ENCODE data around the gene MMP24OS.

The MMP24OS gene

DNA sequence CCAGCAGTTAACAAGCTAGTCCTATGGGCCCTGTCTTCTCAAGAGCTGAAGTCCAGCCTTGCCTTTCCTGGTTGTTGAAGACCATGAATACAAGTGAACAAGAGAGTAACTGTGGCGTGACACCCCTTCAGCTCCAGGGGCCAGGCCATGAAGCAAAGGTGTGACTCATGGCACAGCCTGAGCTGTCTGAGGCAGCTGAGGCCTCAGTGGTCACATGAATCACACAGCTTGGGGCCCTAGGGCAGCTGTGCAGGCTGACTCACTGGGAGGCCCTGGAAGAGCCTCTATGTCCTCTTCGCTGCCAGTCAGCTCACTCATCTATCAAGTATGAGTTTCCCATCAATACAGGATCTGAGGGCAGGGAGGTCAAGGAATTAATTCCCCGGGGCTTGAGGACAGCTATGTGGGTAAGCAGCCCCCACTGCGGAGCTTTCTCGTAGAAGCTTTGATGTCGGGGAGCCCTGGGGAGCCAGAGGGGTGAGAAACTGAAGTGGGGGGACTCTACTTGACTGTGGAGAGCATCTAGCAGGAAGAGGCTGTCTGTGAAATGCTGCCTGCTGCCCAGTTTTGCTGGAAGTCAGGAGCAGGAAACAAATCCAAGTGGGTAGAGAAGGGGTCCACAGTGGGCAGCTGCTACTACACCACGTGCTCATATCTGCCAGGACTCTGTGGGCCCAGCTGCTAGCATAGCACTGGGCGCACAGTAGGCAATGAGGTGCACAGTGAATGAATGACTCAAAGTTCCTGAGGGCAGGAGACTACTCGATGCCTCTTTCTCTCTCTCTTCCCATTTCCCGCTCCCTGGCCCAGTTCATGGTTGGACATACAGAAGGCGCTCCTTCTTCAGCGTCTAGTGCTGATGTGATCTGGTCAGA, 28.0 kb upstream of the MMP24OS start:
- no peak for DNase-seq

GRCh38 chr20:35304956-35305355, 27.0 kb upstream of the MMP24OS start:
- DNase-seq, result no peak

DNA sequence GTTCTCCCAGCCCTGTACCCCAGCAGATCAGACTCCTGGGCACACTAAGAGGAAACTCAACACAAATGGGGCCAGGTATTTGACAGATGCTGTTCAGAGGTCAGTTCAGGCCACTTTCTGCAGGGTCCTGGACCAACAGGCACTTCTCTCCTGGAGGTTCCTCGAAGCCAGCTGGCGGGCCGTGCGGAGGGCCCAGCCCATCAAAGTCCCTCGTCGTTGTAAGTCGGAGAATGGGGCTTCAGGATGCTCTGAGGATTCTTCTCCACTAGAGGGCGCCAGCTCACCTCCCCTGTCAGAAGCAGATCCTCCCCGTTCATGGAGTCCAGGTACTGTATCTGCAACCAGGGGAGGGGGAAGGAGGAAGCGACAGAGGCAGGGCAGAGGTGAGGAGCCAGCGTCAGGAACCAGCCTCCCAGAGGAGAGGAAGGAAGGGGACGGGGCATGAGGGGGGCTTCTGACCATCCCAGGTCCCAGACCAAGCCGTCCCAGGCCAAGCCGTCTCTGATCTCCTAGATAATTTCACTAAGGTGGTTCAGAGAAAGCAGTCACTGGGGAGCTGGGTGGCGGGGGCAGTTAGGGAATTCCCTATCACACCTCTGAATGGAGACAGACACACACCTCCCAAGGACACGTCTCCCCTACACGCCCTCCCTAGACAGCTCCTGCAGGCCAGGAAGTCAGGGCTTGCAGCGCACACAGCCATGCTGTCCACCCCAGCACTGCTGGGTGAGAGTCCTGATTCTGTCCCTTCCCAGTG, 26.0 kb upstream of the MMP24OS start:
- DNase-seq, result peak; percentile 33

DNA sequence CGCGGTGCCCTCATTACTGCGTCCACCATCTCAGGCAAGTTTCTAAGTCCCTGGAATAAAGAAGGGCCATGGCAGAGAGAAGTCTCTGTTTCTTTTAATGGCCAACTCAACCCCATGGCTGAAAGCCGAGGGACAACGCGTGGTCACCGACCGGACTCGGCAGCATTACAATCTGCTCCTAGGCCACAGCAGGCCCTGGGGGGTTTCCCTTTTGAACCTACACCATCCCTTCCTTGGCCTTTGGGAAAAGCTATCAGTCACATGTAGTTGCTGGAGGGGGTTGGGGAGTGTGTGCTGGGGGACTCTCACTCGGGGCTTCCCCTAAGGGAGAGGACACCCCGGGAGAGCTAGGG, 25.4 kb upstream of the MMP24OS start:
- no peak for DNase-seq

DNA sequence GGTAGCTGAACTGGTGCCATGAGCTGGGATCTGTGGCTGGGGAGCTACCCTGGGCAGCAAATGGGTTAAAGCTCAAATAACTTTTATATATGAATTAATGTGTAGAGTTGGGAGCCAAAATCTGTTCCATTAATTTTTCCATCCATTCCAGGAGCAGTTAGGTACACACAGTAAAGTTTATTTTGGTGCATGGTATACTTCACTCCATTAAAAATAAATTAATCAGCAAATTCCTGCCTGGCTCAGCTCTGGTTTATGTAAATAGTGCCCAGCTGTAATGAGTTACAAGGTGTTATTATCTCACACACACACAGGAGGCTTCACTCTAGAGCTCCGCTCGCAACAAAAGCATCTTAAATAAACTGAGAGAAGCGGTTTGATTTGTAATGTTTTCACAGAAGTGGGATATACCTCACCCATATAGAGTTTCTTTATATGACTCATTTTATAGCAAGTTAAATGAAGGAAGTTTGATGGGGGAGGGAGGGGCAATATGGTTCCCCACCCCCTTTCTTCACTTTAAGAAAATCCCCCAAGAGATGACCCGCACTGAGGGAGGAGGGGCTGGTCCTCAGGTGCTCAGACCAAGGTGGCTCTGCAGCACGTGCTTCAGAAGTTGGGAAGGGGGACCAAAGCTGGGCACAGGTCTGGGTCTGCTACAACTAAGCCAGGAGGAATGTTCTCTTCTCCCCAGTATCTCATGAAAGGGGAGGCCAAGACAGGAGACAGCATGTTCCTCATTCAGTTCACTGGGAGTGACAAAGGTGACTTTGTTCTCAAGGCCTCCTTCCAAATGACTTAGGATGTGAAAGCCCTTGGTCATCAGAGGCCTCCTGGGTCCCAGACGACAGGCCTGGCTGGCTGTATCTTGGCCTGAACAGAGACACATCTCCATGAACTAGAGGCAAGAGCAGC, 24.8 kb upstream of the MMP24OS start:
- DNase-seq, result no peak

GRCh38 chr20:35301426-35301825, 23.5 kb upstream of the MMP24OS start:
- DNase-seq, result no peak

DNA sequence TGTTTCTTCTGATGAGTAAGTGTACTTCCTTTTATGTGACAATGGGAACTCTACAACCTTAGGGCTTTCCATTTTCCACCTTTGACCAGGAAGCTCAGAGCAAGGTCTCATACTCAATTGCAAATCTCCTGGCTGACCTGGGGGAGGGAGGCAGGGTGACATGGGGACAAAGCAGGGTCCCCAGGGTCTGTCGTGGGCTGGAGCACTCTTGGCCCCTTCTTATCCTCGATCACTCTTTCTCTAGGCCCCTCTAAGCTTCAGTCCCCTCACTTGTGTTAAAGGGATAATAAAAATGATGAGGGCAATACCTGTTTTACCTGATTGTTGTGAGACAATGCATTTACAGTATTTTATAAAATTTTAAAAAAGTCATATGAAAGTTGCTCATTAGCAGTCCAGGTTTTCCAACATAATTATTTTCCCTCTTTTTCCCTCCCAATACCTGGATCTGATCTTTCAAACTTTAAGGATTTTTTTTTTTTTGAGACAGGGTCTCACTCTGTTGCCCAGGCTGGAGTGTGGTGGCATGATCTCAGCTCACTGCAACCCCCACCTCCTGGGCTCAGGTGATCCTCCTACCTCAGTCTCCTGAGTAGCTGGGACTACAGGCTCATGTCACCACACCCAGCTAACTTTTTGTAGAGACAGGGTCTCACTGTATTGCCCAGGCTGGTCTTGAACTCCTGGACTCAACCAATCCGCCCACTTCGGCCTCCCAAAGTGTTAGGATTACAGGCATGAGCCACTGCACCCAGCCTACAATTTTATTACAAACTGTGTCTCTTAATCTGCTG, 22.7 kb upstream of the MMP24OS start:
- DNase-seq, result no peak

DNA sequence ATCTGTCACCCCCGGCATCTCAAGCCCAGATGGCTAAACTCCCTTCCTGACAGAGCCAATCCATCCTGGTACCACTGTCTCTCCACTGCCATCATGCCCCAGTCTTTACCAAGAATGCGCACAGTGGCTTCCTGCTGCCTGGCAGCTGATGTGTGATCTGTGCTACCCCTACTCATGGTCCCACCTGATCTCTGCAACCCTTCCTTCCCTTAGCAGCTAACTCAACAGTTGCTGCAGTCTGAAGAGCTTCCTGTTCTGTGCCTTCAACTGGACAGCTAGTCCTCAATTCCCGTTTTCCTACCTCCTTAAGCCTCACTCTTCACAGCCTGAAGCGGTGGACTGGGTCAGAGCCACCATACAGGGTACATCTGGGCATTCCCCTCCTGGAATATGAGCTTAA, 21.9 kb upstream of the MMP24OS start:
- DNase-seq, result no peak

DNA sequence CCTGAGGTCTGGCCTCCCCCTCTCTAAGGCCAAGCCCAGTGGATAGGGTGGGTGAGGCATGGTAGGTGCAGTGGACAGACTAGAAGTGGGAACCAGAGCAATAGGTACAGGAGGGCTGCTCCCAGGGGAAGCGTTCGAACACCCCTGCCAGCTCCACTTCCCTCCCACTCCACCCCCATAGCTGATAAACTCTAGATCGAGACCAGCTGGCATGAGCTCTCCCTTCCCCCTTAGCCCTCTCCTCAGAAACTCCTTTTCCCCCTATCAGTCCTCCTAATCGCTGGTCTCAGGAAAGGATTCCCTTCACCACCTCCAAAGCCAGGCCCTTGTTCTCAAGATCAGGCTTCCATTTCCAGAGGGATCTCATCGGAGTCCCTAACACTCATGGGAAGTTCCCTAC, 20.3 kb upstream of the MMP24OS start:
- DNase-seq, result no peak

DNA sequence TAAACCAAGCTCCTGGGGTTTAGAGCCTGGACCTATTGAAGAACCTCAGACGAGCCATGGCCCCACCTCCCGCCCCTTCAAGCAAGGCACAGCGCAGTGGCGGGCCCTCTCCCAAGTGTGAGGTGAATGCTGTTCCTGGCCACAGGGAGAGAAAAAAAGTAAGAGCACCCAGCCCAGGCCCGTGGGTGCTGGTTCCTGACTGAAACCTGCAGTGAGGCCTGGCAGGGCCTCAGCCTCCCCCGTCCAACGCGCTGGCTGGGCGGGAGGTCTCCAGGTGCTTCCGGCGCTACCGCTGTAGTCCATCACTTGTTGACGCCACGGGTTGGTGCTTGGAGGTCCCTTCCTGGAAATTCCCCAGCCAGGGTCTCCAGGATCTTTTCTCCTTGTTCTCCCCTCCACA, 19.8 kb upstream of the MMP24OS start:
- no peak for DNase-seq

GRCh38 chr20:35297155-35297554, 19.2 kb upstream of the MMP24OS start:
- DNase-seq, result no peak

GRCh38 chr20:35296101-35296554, 18.2 kb upstream of the MMP24OS start:
- DNase-seq, result no peak

DNA sequence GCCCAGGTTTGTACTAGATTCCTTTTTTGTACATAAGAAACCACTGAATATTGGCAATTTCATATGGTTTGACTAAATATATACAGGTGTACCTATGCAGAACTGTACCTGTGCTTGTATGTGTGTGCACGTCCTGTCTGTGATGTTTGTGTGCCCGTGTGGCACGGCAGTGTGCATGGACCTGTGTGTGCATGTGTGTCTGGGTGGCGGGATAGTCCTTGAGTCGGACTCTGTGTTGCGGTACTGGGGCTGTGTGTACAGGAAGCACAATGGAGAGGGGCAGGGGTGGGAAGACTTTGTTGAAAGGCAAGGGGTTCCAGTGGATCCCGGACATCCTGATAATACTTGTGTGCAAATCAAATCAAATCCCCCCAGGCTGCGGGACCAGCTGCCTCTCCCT, 17.8 kb upstream of the MMP24OS start:
- DNase-seq, result no peak

DNA sequence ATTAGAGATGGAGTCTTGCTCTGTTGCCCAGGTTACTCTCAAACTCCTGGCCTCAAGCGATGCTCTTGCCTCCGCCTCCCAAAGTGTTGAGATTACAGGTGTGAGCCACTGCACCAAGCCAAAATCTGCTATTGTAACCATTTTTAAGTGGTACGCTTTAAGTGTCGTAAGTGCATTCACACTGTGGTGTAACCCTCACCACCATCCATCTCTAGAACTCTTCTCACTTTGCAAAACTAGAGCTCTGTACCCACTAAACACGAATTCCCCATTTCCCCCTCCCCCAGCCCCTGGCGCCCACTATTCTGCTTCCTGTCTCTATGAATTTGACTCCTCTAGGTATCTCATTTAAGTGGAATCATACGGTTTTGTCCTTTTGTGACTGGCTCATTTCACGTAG, 17.1 kb upstream of the MMP24OS start:
- DNase-seq, result no peak

- no peak for DNase-seq
These were observed 16.4 kb upstream of the MMP24OS start for GRCh38 chr20:35294293-35294685.

- DNase-seq, result no peak
These were observed 15.7 kb upstream of the MMP24OS start for GRCh38 chr20:35293303-35294292.

- no peak for DNase-seq
These were observed 14.8 kb upstream of the MMP24OS start for GRCh38 chr20:35292504-35293285.

DNA sequence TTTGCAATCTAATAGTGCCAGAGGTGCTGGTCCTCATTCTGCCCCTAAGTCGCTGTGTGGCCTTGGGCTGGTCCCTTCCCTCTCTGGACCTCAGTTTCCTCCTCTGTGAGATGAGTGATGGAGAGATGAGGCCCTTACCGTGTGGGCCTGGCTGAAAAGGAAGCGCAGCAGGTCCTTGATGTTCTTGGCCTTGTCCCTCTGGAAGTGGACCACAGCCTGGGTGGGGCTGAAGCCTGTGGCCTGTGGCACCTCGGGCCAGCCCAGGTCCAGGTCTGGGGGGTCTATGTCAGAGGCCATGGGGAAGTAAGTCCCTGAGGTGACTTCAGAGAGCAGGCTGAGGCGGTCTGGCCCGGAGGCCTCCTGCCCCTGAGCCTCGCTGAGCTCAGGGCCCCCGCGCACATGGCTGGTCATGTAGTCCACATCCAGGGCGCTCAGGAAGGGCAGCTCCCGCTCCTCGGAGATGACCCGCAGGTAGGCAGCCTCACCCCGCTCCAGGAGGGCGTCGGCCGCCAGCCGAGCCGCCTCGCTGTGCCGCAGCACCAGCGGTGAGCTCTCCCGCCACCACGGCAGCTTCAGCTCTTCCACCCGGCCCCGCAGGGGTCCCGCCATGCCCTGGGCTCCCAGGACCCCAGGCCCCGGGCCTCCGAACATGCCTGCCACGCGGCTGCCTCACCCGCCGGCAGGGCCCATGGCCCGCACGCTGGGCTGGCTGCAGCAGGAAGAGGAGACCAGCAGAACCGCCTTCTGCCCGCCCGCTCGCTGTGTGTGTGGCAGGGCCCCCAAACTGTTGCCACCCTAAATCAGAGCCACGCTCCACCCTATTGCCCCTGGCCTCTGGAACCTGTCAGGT, 14.0 kb upstream of the MMP24OS start, which contains the start of gene FAM83C:
TSS of gene FAM83C (minus strand) at position 772 of the 850 bp plus-strand sequence. CDS start at position 651, 121 bp downstream.
- DNase-seq, result no peak

GRCh38 chr20:35290887-35291417, 13.0 kb upstream of the MMP24OS start:
- no peak for DNase-seq
